ENCODE data around the gene ARID1A. TPM values are rescaled to one million over a fixed set of nuclear protein-coding genes. Genes with fewer than 3 reads are reported as not detected.

ARID1A gene
- total and polyA plus RNA-seq, 9 of the 15 experiments (the other 6 are each of a cell fraction or from before 2014, with no cell fraction given) = 8.3 to 88.3 (median 22.5) TPM

DNA sequence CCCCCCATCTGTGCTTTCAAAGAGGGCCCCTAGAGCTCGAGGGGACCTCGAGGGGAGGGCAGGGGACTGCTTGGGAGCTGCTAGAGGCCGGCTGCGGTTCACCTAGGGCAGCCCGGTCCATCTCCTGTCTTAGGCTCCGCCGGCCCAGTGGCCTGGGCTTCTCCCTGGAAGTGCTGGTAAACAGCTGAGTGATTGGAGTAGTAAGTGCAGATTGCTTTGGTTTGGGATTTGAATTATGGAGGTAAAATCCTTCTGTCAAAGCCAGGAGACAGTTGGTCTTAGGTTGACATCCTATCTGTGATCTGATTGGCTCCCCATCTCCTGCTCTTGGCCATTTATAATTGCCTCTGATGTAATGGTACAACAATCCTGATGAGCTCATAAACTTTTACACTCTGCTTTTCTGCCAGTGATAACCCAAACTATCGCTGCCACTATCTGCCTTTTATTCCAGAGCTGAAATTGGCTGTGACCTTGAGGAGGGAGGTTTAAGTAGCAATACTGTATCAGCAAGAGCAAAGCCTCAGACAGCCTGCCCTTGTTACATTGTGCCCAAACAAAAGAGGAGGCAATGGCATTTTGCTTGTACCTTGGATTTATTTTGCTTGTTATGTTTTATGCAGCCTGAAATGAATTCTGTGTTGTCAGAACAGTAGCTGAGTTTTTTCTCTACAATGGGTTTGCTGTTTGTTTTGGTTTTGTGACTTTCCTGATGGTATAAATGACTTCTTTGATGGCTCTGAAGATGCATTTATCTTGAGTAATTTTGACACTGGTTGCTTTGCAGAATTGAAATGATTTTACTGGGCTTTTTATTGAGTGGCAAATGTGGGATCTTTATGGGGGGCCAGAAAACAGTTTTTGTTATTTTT lies 2.4 kb downstream of the ARID1A start (continued):
- TF ChIP-seq, protein P1, sequence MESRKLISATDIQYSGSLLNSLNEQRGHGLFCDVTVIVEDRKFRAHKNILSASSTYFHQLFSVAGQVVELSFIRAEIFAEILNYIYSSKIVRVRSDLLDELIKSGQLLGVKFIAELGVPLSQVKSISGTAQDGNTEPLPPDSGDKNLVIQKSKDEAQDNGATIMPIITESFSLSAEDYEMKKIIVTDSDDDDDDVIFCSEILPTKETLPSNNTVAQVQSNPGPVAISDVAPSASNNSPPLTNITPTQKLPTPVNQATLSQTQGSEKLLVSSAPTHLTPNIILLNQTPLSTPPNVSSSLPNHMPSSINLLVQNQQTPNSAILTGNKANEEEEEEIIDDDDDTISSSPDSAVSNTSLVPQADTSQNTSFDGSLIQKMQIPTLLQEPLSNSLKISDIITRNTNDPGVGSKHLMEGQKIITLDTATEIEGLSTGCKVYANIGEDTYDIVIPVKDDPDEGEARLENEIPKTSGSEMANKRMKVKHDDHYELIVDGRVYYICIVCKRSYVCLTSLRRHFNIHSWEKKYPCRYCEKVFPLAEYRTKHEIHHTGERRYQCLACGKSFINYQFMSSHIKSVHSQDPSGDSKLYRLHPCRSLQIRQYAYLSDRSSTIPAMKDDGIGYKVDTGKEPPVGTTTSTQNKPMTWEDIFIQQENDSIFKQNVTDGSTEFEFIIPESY (CRISPR knock-in tag; IDR thresholded peaks at IDR 0.05) = no peak
- TF ChIP-seq, protein P2, sequence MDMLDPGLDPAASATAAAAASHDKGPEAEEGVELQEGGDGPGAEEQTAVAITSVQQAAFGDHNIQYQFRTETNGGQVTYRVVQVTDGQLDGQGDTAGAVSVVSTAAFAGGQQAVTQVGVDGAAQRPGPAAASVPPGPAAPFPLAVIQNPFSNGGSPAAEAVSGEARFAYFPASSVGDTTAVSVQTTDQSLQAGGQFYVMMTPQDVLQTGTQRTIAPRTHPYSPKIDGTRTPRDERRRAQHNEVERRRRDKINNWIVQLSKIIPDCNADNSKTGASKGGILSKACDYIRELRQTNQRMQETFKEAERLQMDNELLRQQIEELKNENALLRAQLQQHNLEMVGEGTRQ (CRISPR knock-in tag; IDR thresholded peaks at IDR 0.05) = no peak
- TF ChIP-seq CHCHD3 (CRISPR knock-in tag; IDR thresholded peaks at IDR 0.05) (0 out of 2 replicates have a peak, but pooled peaks have one; percentile 57), RFX7 (CRISPR knock-in tag; IDR thresholded peaks at IDR 0.05) (no peak), SMC3 (conservative IDR thresholded peaks at IDR 0.05; ENCODE audit: insufficient read depth, low read depth, low read length) (no peak), NFE2 (IDR thresholded peaks at IDR 0.05; ENCODE audit: low read depth) (0 out of 2 replicates have a peak, but pooled peaks have one; percentile 49), PCBP2 (IDR thresholded peaks at IDR 0.05; ENCODE audit: low read depth, low read length, poor library complexity, severe bottlenecking) (no peak), NCOR1 (IDR thresholded peaks at IDR 0.05) (no peak; the same call in 1 of the 2 replicates), HDAC8 (tag; IDR thresholded peaks at IDR 0.05) (no peak), RBM39 (optimal IDR thresholded peaks at IDR 0.05; ENCODE audit: low read depth, low read length) (no peak), MEF2D (tag; conservative IDR thresholded peaks at IDR 0.05; ENCODE audit: low read depth) (no peak), ZNF174 (CRISPR knock-in tag; IDR thresholded peaks at IDR 0.05) (no peak), KDM1A (IDR thresholded peaks at IDR 0.05) (peak; percentile 79 to 86), MYNN (IDR thresholded peaks at IDR 0.05) (no peak; the same call in 1 of the 2 replicates), MYNN (CRISPR knock-in tag; IDR thresholded peaks at IDR 0.05) (no peak)
- TF ChIP-seq, protein P3, sequence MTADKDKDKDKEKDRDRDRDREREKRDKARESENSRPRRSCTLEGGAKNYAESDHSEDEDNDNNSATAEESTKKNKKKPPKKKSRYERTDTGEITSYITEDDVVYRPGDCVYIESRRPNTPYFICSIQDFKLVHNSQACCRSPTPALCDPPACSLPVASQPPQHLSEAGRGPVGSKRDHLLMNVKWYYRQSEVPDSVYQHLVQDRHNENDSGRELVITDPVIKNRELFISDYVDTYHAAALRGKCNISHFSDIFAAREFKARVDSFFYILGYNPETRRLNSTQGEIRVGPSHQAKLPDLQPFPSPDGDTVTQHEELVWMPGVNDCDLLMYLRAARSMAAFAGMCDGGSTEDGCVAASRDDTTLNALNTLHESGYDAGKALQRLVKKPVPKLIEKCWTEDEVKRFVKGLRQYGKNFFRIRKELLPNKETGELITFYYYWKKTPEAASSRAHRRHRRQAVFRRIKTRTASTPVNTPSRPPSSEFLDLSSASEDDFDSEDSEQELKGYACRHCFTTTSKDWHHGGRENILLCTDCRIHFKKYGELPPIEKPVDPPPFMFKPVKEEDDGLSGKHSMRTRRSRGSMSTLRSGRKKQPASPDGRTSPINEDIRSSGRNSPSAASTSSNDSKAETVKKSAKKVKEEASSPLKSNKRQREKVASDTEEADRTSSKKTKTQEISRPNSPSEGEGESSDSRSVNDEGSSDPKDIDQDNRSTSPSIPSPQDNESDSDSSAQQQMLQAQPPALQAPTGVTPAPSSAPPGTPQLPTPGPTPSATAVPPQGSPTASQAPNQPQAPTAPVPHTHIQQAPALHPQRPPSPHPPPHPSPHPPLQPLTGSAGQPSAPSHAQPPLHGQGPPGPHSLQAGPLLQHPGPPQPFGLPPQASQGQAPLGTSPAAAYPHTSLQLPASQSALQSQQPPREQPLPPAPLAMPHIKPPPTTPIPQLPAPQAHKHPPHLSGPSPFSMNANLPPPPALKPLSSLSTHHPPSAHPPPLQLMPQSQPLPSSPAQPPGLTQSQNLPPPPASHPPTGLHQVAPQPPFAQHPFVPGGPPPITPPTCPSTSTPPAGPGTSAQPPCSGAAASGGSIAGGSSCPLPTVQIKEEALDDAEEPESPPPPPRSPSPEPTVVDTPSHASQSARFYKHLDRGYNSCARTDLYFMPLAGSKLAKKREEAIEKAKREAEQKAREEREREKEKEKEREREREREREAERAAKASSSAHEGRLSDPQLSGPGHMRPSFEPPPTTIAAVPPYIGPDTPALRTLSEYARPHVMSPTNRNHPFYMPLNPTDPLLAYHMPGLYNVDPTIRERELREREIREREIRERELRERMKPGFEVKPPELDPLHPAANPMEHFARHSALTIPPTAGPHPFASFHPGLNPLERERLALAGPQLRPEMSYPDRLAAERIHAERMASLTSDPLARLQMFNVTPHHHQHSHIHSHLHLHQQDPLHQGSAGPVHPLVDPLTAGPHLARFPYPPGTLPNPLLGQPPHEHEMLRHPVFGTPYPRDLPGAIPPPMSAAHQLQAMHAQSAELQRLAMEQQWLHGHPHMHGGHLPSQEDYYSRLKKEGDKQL (CRISPR knock-in tag; IDR thresholded peaks at IDR 0.05; ENCODE audit: borderline replicate concordance) = no peak
- TF ChIP-seq, protein P4, sequence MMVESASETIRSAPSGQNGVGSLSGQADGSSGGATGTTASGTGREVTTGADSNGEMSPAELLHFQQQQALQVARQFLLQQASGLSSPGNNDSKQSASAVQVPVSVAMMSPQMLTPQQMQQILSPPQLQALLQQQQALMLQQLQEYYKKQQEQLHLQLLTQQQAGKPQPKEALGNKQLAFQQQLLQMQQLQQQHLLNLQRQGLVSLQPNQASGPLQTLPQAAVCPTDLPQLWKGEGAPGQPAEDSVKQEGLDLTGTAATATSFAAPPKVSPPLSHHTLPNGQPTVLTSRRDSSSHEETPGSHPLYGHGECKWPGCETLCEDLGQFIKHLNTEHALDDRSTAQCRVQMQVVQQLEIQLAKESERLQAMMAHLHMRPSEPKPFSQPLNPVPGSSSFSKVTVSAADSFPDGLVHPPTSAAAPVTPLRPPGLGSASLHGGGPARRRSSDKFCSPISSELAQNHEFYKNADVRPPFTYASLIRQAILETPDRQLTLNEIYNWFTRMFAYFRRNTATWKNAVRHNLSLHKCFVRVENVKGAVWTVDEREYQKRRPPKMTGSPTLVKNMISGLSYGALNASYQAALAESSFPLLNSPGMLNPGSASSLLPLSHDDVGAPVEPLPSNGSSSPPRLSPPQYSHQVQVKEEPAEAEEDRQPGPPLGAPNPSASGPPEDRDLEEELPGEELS (CRISPR knock-in tag; IDR thresholded peaks at IDR 0.05; ENCODE audit: borderline replicate concordance) = peak; percentile 48; the same call in 1 of the 2 replicates

All from K562 (cell line).